Neural progenitor cell (in vitro differentiated cells): ENCODE results near the gene RANBP1. TPM values are rescaled to one million over a fixed set of nuclear protein-coding genes. Genes with fewer than 3 reads are reported as not detected.
A peak's percentile ranks its signal among the peaks of the same experiment; 100 is the strongest.
"Not testable (repeated sequence)": the region's sequence is repeated elsewhere in the genome, so short reads cannot be mapped to it uniquely, and the experiment has no call there.

ENCODE experiments used
- DNase-seq: peaks from one replicate; pipeline ENCODE4 v3.0.0-alpha.2; 2016; ENCODE audit warnings: low spot score
- H2AFZ ChIP-seq: fragments of 200-600 bp; sonication (generic); replicated peaks from 2 replicates; pipeline ENCODE4 v1.6.1; 2016; ENCODE audit warnings: antibody characterized with exemption
- H3F3A ChIP-seq: fragments of 200-600 bp; sonication (generic); 2 replicates; pipeline ENCODE4 v1.6.1; 2016; ENCODE audit warnings: antibody characterized with exemption, low read depth
- H3K27ac ChIP-seq: fragments of 200-600 bp; sonication (generic); 2 replicates; pipeline ENCODE4 v1.5.1; 2016; ENCODE audit warnings: mild to moderate bottlenecking
- H3K27me3 ChIP-seq: fragments of 200-600 bp; sonication (generic); 2 replicates; pipeline ENCODE4 v1.6.1; 2016; ENCODE audit warnings: mild to moderate bottlenecking, moderate library complexity
- H3K36me3 ChIP-seq: fragments of 200-600 bp; sonication (generic); 2 replicates; pipeline ENCODE4 v1.5.1; 2016
- H3K4me1 ChIP-seq: fragments of 200-600 bp; sonication (generic); 2 replicates; pipeline ENCODE4 v1.6.1; 2016; ENCODE audit warnings: mixed run types
- H3K4me2 ChIP-seq: fragments of 200-600 bp; sonication (generic); 2 replicates; pipeline ENCODE4 v1.6.1; 2016
- H3K4me3 ChIP-seq: fragments of 200-600 bp; sonication (generic); 2 replicates; pipeline ENCODE4 v1.5.1; 2016
- H3K79me2 ChIP-seq: fragments of 200-600 bp; sonication (generic); 2 replicates; pipeline ENCODE4 v1.6.1; 2016; ENCODE audit warnings: low read depth
- H3K9ac ChIP-seq: fragments of 200-600 bp; sonication (generic); 2 replicates; pipeline ENCODE4 v1.6.1; 2016
- H3K9me3 ChIP-seq: fragments of 200-600 bp; sonication (generic); 2 replicates; pipeline ENCODE4 v1.5.1; 2016; ENCODE audit warnings: low read depth
- H4K20me1 ChIP-seq: fragments of 200-600 bp; sonication (generic); 2 replicates; pipeline ENCODE4 v1.6.1; 2016; ENCODE audit warnings: low read depth
- H3K27ac Mint-ChIP-seq: 3 replicates; pipeline ENCODE4 v1.8.0; 2021; ENCODE audit warnings: mixed read lengths
- H3K27me3 Mint-ChIP-seq: 2 replicates; pipeline ENCODE4 v1.8.0; 2022; ENCODE audit warnings: low read depth, mild to moderate bottlenecking, inconsistent platforms, moderate library complexity, mixed read lengths; ENCODE audit not compliant: insufficient read depth
- H3K36me3 Mint-ChIP-seq: 3 replicates; pipeline ENCODE4 v1.8.0; 2021; ENCODE audit warnings: mixed read lengths
- H3K4me1 Mint-ChIP-seq: 3 replicates; pipeline ENCODE4 v1.8.0; 2021; ENCODE audit warnings: mixed read lengths
- H3K4me3 Mint-ChIP-seq: 3 replicates; pipeline ENCODE4 v1.8.0; 2021; ENCODE audit warnings: mild to moderate bottlenecking, moderate library complexity, mixed read lengths
- H3K9me3 Mint-ChIP-seq: 3 replicates; pipeline ENCODE4 v1.8.0; 2020; ENCODE audit warnings: mixed read lengths
- CTCF ChIP-seq: fragments of 200-600 bp; sonication (generic); IDR thresholded peaks from 2 replicates; pipeline ENCODE4 v1.5.1; 2017; ENCODE audit warnings: antibody characterized with exemption, mild to moderate bottlenecking
- EZH2 ChIP-seq: fragments of 200-600 bp; sonication (generic); IDR thresholded peaks from 2 replicates; pipeline ENCODE4 v1.6.1; 2017; ENCODE audit warnings: antibody characterized with exemption, mild to moderate bottlenecking, moderate library complexity
- EZH2phosphoT487 ChIP-seq: fragments of 200-600 bp; sonication (generic); IDR thresholded peaks from 2 replicates; pipeline ENCODE4 v1.6.1; 2017; ENCODE audit warnings: antibody characterized with exemption
- total RNA-seq: library from RNA; depleted of rRNA; stranded (reverse); fragments of >200 nt; gene quantifications from 2 replicates; pipeline ENCODE4 v1.2.3, GENCODE V29; 2015; ENCODE audit warnings: low replicate concordance

RANBP1 gene
- 874 and 918 TPM in 2 replicates for total RNA-seq

GRCh38 chr22:20115691-20116375 lies at the start of gene RANBP1:
Gene RANBP1 (plus strand): TSS chr22:20116104. CDS start chr22:20116185, 81 bp downstream.
- H3K36me3 Mint-ChIP-seq, result peaks cover 15% of the 10 kb centered on the region
- DNase-seq, result peak; percentile 23
- peak within 1 kb of the TSS; percentile 93 for H3K4me2 ChIP-seq
- H3F3A ChIP-seq, result peaks cover 29% of the 10 kb centered on the region
- H3K4me1 ChIP-seq, result peaks cover 14% of the 10 kb centered on the region
- H3K4me3 Mint-ChIP-seq, result peak within 1 kb of the TSS; percentile 93
- peak within 1 kb of the TSS; percentile 92 for H2AFZ ChIP-seq
- peak within 1 kb of the TSS; percentile 93 for H3K9ac ChIP-seq
- H3K27ac ChIP-seq, result no peak within 1 kb of the TSS
- no peak for TF ChIP-seq EZH2phosphoT487
- no peak for TF ChIP-seq EZH2
- no peak for TF ChIP-seq CTCF
- H3K4me3 ChIP-seq, result peak within 1 kb of the TSS; percentile 99
- peaks cover 5% of the 10 kb centered on the region for H3K27me3 Mint-ChIP-seq
- H3K36me3 ChIP-seq, result peaks cover 3% of the 10 kb centered on the region
- H4K20me1 ChIP-seq, result peaks cover 38% of the 10 kb centered on the region
- peak within 1 kb of the TSS; percentile 57 for H3K27ac Mint-ChIP-seq
- H3K4me1 Mint-ChIP-seq, result peaks cover 24% of the 10 kb centered on the region
- no peaks in the 10 kb centered on the region for H3K27me3 ChIP-seq
- H3K9me3 Mint-ChIP-seq, result peaks cover 2% of the 10 kb centered on the region
- peaks cover 54% of the 10 kb centered on the region for H3K79me2 ChIP-seq
- no peaks in the 10 kb centered on the region for H3K9me3 ChIP-seq

GRCh38 chr22:20066617-20067383 lies 49.1 kb upstream of the RANBP1 start:
- H3K27me3 Mint-ChIP-seq, result no peaks in the 10 kb centered on the region
- H3K4me2 ChIP-seq, result no peak overlapping the region
- no peaks in the 10 kb centered on the region for H3K9me3 Mint-ChIP-seq
- no peak overlapping the region for H2AFZ ChIP-seq
- H3K4me3 Mint-ChIP-seq, result no peak overlapping the region
- H3K9ac ChIP-seq, result no peak overlapping the region
- TF ChIP-seq EZH2phosphoT487, result no peak
- TF ChIP-seq EZH2, result no peak
- TF ChIP-seq CTCF, result no peak
- DNase-seq, result no peak
- no peaks in the 10 kb centered on the region for H3K27me3 ChIP-seq
- peaks cover 6% of the 10 kb centered on the region for H3K4me1 Mint-ChIP-seq
- no peaks in the 10 kb centered on the region for H3F3A ChIP-seq
- H3K79me2 ChIP-seq, result no peaks in the 10 kb centered on the region
- H3K4me3 ChIP-seq, result no peak overlapping the region
- no peak overlapping the region for H3K27ac Mint-ChIP-seq
- H3K9me3 ChIP-seq, result no peaks in the 10 kb centered on the region
- H3K4me1 ChIP-seq, result no peaks in the 10 kb centered on the region
- no peak overlapping the region for H3K27ac ChIP-seq
- no peaks in the 10 kb centered on the region for H4K20me1 ChIP-seq
- H3K36me3 Mint-ChIP-seq, result peaks cover 2% of the 10 kb centered on the region
- H3K36me3 ChIP-seq, result no peaks in the 10 kb centered on the region

DNA sequence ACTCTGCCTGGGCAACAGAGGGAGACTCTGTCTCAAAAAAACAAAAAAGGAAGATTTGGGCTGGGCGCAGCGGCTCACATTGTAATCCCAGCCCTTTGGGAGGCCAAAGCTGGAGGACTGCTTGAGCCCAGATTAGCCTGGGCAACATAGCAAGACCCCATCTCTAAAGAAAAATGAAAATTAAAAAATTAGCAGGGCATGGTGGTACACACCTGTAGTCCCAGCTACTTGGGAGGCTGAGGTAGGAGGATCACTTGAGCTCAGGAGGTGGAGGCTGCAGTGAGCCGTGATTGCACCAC lies 48.6 kb upstream of the RANBP1 start:
- not testable (repeated sequence) for H3K4me1 ChIP-seq, H3K36me3 ChIP-seq, H3K4me2 ChIP-seq, H3K9me3 Mint-ChIP-seq, H3K4me1 Mint-ChIP-seq, H3K27ac ChIP-seq, H2AFZ ChIP-seq, H3K9me3 ChIP-seq, H3K36me3 Mint-ChIP-seq, H3K4me3 ChIP-seq, H3K79me2 ChIP-seq, H3K4me3 Mint-ChIP-seq, H4K20me1 ChIP-seq, DNase-seq, H3K9ac ChIP-seq, H3K27ac Mint-ChIP-seq, H3K27me3 ChIP-seq, H3K27me3 Mint-ChIP-seq, H3F3A ChIP-seq

- Histone ChIP-seq H3F3A (no peaks in the 10 kb centered on the region), H3K9ac (no peak overlapping the region), H3K4me3 (no peak overlapping the region), H3K4me1 (no peaks in the 10 kb centered on the region), H3K9me3 (no peaks in the 10 kb centered on the region), H3K79me2 (no peaks in the 10 kb centered on the region), H3K4me2 (no peak overlapping the region), H3K27me3 (no peaks in the 10 kb centered on the region), H4K20me1 (no peaks in the 10 kb centered on the region), H2AFZ (no peak overlapping the region), H3K36me3 (no peaks in the 10 kb centered on the region), H3K27ac (no peak overlapping the region)
- Mint-ChIP-seq H3K27me3 (no peaks in the 10 kb centered on the region), H3K27ac (no peak overlapping the region), H3K36me3 (no peaks in the 10 kb centered on the region), H3K4me3 (no peak overlapping the region), H3K4me1 (no peaks in the 10 kb centered on the region), H3K9me3 (no peaks in the 10 kb centered on the region)
- TF ChIP-seq CTCF (no peak), EZH2 (no peak), EZH2phosphoT487 (no peak)
- DNase-seq, result no peak
These were observed 47.3 kb upstream of the RANBP1 start for GRCh38 chr22:20068640-20069039.
